ENCODE measurements around the gene FAM228B. TPM values are rescaled to one million over a fixed set of nuclear protein-coding genes. Genes with fewer than 3 reads are reported as not detected.

The FAM228B gene
- total and polyA plus RNA-seq, 9 of the 15 experiments (the other 6 are each of a cell fraction or from before 2014, with no cell fraction given), result 1.1 to 3.7 (median 2.6) TPM

DNA sequence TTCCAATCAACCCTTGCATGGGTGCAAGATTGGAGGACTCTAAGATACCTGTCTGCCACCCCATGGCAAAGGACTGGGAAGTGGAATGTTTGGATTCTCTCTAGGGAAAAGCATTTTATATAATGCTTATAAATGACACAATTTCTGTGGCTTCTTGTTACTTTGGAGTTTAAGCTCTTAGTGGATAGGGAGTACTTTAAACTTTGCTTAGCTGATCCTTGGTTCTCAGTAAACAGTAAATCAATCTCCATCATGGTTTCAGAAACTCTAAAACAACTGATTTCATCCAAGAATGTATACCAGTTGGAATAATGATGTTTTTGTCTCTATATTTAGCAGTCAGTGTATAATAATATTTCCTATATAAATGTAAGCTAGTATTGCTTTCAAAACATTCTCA is 37.5 kb downstream of the FAM228B start:
- Histone ChIP-seq H3K27ac (ENCODE audit: extremely low read depth, low read depth, low read length) (no peak overlapping the region), H3K9ac (ENCODE audit: insufficient read depth in 1 of 2, low read depth in 2 of 2, low read length in 2 of 2) (no peak overlapping the region), H3K4me3 (no peak overlapping the region), H2AFZ (ENCODE audit: low read depth, low read length) (no peak overlapping the region), H3K9me3 (replicated peaks; ENCODE audit: control insufficient read depth, insufficient read depth, low read depth, low read length) (no peaks in the 10 kb centered on the region), H3K79me2 (ENCODE audit: control insufficient read depth, insufficient read depth, low read length) (no peaks in the 10 kb centered on the region), H3K4me2 (ENCODE audit: insufficient read depth, low read length) (no peak overlapping the region), H4K20me1 (replicated peaks; ENCODE audit: control insufficient read depth, insufficient read depth, low read length) (no peaks in the 10 kb centered on the region), H3K36me3 (ENCODE audit: control insufficient read depth, insufficient read depth, low read length) (no peaks in the 10 kb centered on the region), H3K4me1 (replicated peaks in 1 of 2; ENCODE audit: control insufficient read depth in 2 of 2, insufficient read depth in 2 of 2, low read length in 2 of 2) (no peaks in the 10 kb centered on the region), H3K27me3 (ENCODE audit: control insufficient read depth in 2 of 2, insufficient read depth in 2 of 2, low read length in 2 of 2) (no peaks in the 10 kb centered on the region), H3K9me1 (ENCODE audit: control insufficient read depth, insufficient read depth, low read length) (no peaks in the 10 kb centered on the region)
- no TSS peak for BruUV-seq (replicated peaks)
- in situ Hi-C loops (cut with MboI) (no loop called here), intact Hi-C loops (cut with micrococcal nuclease) (no loop called here)
- CTCF ChIA-PET (ENCODE audit: low intra/inter-chr PET ratio), result no interaction called here
- no peak for ATAC-seq
- DNase-seq (ENCODE audit: extremely low read depth in 1 of 4, low spot score in 3 of 4), result no peak
- POLR2A ChIA-PET, result interaction anchor here (0.6 to 1.0 kb wide), 3 partner anchors 50 to 295 kb away, joined by 3 read pairs; no protein-coding TSS in a partner anchor
- no peak for FAIRE-seq
- TF ChIP-seq MAFF (IDR thresholded peaks at IDR 0.05; ENCODE audit: low read length) (no peak), HIVEP1 (CRISPR knock-in tag; IDR thresholded peaks at IDR 0.05) (no peak), ARNT (IDR thresholded peaks at IDR 0.05) (no peak), ZNF436 (CRISPR knock-in tag; IDR thresholded peaks at IDR 0.05) (no peak), POLR3G (IDR thresholded peaks at IDR 0.05; ENCODE audit: extremely low read depth, insufficient read length, insufficient replicate concordance) (no peak), MED1 (CRISPR knock-in tag; IDR thresholded peaks at IDR 0.05; ENCODE audit: borderline replicate concordance) (no peak), NR3C1 (CRISPR knock-in tag; IDR thresholded peaks at IDR 0.05) (no peak), HOXB6 (CRISPR knock-in tag; IDR thresholded peaks at IDR 0.05; ENCODE audit: borderline replicate concordance) (no peak), SAFB (IDR thresholded peaks at IDR 0.05; ENCODE audit: borderline replicate concordance, low read depth, low read length) (no peak), MTA1 (IDR thresholded peaks at IDR 0.05; ENCODE audit: borderline replicate concordance) (no peak)
- TF ChIP-seq, protein P1, sequence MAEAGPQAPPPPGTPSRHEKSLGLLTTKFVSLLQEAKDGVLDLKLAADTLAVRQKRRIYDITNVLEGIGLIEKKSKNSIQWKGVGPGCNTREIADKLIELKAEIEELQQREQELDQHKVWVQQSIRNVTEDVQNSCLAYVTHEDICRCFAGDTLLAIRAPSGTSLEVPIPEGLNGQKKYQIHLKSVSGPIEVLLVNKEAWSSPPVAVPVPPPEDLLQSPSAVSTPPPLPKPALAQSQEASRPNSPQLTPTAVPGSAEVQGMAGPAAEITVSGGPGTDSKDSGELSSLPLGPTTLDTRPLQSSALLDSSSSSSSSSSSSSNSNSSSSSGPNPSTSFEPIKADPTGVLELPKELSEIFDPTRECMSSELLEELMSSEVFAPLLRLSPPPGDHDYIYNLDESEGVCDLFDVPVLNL (CRISPR knock-in tag; IDR thresholded peaks at IDR 0.05; ENCODE audit: low read depth), result no peak
- TF ChIP-seq, protein P2, sequence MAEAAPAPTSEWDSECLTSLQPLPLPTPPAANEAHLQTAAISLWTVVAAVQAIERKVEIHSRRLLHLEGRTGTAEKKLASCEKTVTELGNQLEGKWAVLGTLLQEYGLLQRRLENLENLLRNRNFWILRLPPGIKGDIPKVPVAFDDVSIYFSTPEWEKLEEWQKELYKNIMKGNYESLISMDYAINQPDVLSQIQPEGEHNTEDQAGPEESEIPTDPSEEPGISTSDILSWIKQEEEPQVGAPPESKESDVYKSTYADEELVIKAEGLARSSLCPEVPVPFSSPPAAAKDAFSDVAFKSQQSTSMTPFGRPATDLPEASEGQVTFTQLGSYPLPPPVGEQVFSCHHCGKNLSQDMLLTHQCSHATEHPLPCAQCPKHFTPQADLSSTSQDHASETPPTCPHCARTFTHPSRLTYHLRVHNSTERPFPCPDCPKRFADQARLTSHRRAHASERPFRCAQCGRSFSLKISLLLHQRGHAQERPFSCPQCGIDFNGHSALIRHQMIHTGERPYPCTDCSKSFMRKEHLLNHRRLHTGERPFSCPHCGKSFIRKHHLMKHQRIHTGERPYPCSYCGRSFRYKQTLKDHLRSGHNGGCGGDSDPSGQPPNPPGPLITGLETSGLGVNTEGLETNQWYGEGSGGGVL (CRISPR knock-in tag; IDR thresholded peaks at IDR 0.05), result no peak
- TF ChIP-seq, protein P3, sequence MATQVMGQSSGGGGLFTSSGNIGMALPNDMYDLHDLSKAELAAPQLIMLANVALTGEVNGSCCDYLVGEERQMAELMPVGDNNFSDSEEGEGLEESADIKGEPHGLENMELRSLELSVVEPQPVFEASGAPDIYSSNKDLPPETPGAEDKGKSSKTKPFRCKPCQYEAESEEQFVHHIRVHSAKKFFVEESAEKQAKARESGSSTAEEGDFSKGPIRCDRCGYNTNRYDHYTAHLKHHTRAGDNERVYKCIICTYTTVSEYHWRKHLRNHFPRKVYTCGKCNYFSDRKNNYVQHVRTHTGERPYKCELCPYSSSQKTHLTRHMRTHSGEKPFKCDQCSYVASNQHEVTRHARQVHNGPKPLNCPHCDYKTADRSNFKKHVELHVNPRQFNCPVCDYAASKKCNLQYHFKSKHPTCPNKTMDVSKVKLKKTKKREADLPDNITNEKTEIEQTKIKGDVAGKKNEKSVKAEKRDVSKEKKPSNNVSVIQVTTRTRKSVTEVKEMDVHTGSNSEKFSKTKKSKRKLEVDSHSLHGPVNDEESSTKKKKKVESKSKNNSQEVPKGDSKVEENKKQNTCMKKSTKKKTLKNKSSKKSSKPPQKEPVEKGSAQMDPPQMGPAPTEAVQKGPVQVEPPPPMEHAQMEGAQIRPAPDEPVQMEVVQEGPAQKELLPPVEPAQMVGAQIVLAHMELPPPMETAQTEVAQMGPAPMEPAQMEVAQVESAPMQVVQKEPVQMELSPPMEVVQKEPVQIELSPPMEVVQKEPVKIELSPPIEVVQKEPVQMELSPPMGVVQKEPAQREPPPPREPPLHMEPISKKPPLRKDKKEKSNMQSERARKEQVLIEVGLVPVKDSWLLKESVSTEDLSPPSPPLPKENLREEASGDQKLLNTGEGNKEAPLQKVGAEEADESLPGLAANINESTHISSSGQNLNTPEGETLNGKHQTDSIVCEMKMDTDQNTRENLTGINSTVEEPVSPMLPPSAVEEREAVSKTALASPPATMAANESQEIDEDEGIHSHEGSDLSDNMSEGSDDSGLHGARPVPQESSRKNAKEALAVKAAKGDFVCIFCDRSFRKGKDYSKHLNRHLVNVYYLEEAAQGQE (IDR thresholded peaks at IDR 0.05; ENCODE audit: borderline replicate concordance), result no peak
- TF ChIP-seq, protein P3 (CRISPR knock-in tag; IDR thresholded peaks at IDR 0.05; ENCODE audit: low read depth), result no peak
